ENCODE measurements around the gene FNIP1.

FNIP1 gene

DNA sequence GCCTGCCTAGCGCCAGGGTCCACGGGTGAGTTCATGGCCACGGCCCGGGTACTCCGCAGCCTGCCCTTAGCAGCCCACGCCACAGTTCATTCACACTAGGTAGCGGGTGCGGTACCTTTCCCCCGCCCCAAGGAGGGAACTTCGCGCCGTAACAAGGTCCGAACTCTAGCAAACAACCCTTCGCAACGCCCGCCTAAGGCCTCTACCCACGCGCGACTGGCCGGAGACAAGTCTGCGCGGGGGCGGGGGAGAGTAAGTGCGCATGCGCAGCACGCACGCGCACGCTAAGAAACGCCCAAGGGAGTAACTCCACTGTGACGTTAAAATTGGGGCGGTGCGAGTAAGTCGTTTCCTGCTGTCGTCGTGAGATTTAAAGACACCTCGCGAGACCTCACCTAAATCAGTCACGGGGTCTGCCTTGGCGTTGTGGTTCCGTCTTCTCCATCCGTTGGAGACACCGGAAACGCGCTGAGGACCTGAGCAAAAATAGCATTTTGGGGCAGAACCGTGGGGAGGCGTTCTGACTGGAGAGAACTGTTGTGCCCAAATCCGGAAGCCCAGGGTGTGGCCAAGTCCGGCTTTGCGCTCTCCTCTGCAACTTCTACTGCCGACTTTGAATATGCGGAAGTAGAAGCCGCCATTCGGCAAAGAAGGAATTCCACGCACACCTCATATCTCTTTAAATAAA is 161.7 kb downstream of the FNIP1 start, which contains the start of gene RAPGEF6:
Gene RAPGEF6, minus strand, starts transcription at position 234 of the 688 bp plus-strand sequence. Its CDS starts 199 bp downstream, at position 35.
- Histone ChIP-seq H3K4me1 (ENCODE audit: low read length) (peaks cover 15% of the 10 kb centered on the region), H3K9me2 (replicated peaks; ENCODE audit: insufficient read depth, low read length) (no peaks in the 10 kb centered on the region), H3K4me2 (ENCODE audit: low read depth, low read length) (peak within 1 kb of the TSS; percentile 98), H3F3A (ENCODE audit: insufficient read depth, low read length) (peaks cover 19% of the 10 kb centered on the region), H3K36me3 (replicated peaks; ENCODE audit: insufficient read depth, low read length) (no peaks in the 10 kb centered on the region), H3K9ac (ENCODE audit: low read length) (peak within 1 kb of the TSS; percentile 93), H2AFZ (ENCODE audit: low read length) (peak within 1 kb of the TSS; percentile 56), H3K79me2 (ENCODE audit: low read length) (peaks cover 48% of the 10 kb centered on the region), H3K9me3 (replicated peaks; ENCODE audit: insufficient read depth, low read length) (no peaks in the 10 kb centered on the region), H3K27ac (ENCODE audit: low read length) (peak within 1 kb of the TSS; percentile 96), H3K4me3 (ENCODE audit: low read length) (peak within 1 kb of the TSS; percentile 79), H4K20me1 (ENCODE audit: insufficient read depth, low read length) (0 out of 2 replicates have a peak, but pooled peaks cover 3% of the 10 kb centered on the region), H3K27me3 (replicated peaks; ENCODE audit: insufficient read depth, low read length) (no peaks in the 10 kb centered on the region)
- TF ChIP-seq CTCF (IDR thresholded peaks at IDR 0.05; ENCODE audit: low read length) (no peak), EZH2phosphoT487 (IDR thresholded peaks at IDR 0.05; ENCODE audit: low read length) (no peak), EZH2 (optimal IDR thresholded peaks at IDR 0.05; ENCODE audit: low read depth, low read length) (no peak)
- DNase-seq: peak; percentile 100

DNA sequence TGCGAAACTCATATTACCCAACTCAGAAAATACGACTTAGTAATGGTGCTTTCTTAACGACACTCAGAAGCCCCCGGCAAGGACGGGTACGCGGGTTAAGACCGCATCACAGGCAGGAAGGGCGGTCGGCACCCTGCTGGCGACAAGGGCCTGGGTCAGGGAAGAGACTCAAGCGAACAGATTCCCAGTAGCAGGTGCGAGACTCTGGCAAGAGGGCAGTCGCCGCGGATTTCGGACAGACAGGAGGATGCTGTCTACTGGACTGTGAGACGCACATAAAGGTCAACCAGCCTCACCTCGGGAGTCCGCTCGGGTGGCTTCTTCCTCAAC is 162.2 kb downstream of the FNIP1 start:
- Histone ChIP-seq H3K9ac (ENCODE audit: low read length) (peak overlapping the region; percentile 78), H3K4me3 (ENCODE audit: low read length) (peak overlapping the region; percentile 68), H2AFZ (ENCODE audit: low read length) (peak overlapping the region; percentile 56), H3K27ac (ENCODE audit: low read length) (peak overlapping the region; percentile 96), H3K9me3 (replicated peaks; ENCODE audit: insufficient read depth, low read length) (no peaks in the 10 kb centered on the region), H3K9me2 (replicated peaks; ENCODE audit: insufficient read depth, low read length) (no peaks in the 10 kb centered on the region), H3K4me1 (ENCODE audit: low read length) (peaks cover 15% of the 10 kb centered on the region), H4K20me1 (ENCODE audit: insufficient read depth, low read length) (0 out of 2 replicates have a peak, but pooled peaks cover 3% of the 10 kb centered on the region), H3K36me3 (replicated peaks; ENCODE audit: insufficient read depth, low read length) (no peaks in the 10 kb centered on the region), H3K27me3 (replicated peaks; ENCODE audit: insufficient read depth, low read length) (no peaks in the 10 kb centered on the region), H3K4me2 (ENCODE audit: low read depth, low read length) (peak overlapping the region; percentile 66), H3K79me2 (ENCODE audit: low read length) (peaks cover 53% of the 10 kb centered on the region), H3F3A (ENCODE audit: insufficient read depth, low read length) (peaks cover 19% of the 10 kb centered on the region)
- TF ChIP-seq EZH2 (optimal IDR thresholded peaks at IDR 0.05; ENCODE audit: low read depth, low read length): no peak
- TF ChIP-seq CTCF (IDR thresholded peaks at IDR 0.05; ENCODE audit: low read length): peak; percentile 21
- TF ChIP-seq EZH2phosphoT487 (IDR thresholded peaks at IDR 0.05; ENCODE audit: low read length): no peak
- peak; percentile 59 for DNase-seq

DNA sequence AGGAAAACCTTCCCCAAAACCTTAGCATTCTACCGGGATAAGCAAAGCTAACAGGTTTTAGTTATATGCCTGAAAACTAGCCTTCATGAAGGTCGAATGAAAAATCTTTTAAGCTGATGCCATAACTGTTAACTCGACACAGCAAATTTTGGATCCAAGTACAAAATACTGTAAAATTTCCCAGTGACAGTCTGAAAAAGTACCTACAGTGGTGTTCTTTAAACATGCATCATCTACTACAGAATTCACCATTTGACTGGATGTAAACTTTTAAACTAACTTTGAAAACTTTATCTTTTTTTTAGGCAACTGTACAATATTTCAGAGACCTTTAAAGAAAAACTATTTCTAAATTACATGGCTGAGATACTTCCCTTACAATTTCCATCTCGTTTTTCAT is 162.6 kb downstream of the FNIP1 start:
- Histone ChIP-seq H3K4me3 (ENCODE audit: low read length) (peak overlapping the region; percentile 68), H3K9me3 (replicated peaks; ENCODE audit: insufficient read depth, low read length) (no peaks in the 10 kb centered on the region), H3K79me2 (ENCODE audit: low read length) (peaks cover 57% of the 10 kb centered on the region), H3K9ac (ENCODE audit: low read length) (peak overlapping the region; percentile 78), H3K27me3 (replicated peaks; ENCODE audit: insufficient read depth, low read length) (no peaks in the 10 kb centered on the region), H3K9me2 (replicated peaks; ENCODE audit: insufficient read depth, low read length) (no peaks in the 10 kb centered on the region), H3K36me3 (replicated peaks; ENCODE audit: insufficient read depth, low read length) (no peaks in the 10 kb centered on the region), H4K20me1 (ENCODE audit: insufficient read depth, low read length) (0 out of 2 replicates have a peak, but pooled peaks cover 3% of the 10 kb centered on the region), H3F3A (ENCODE audit: insufficient read depth, low read length) (peaks cover 19% of the 10 kb centered on the region), H3K27ac (ENCODE audit: low read length) (peak overlapping the region; percentile 96; the same call in 1 of the 2 replicates), H2AFZ (ENCODE audit: low read length) (peak overlapping the region; percentile 56; the same call in 1 of the 2 replicates), H3K4me1 (ENCODE audit: low read length) (peaks cover 15% of the 10 kb centered on the region), H3K4me2 (ENCODE audit: low read depth, low read length) (peak overlapping the region; percentile 66)
- TF ChIP-seq EZH2phosphoT487 (IDR thresholded peaks at IDR 0.05; ENCODE audit: low read length): no peak
- no peak for TF ChIP-seq CTCF (IDR thresholded peaks at IDR 0.05; ENCODE audit: low read length)
- TF ChIP-seq EZH2 (optimal IDR thresholded peaks at IDR 0.05; ENCODE audit: low read depth, low read length): no peak
- no peak for DNase-seq
